Keratinocyte (primary cell): ENCODE data around the gene CCDC3.

ENCODE experiments used
- EZH2 ChIP-seq: IDR thresholded peaks from one replicate; pipeline ENCODE4 v1.6.1; 2012; ENCODE audit warnings: inconsistent platforms, mild to moderate bottlenecking, low read length, moderate library complexity
- TF ChIP-seq, protein P1 (sequence below), 3 experiments: IDR thresholded peaks in 1 of 3; conservative IDR thresholded peaks in 1 of 3; optimal IDR thresholded peaks in 1 of 3; 2 replicates in 2 of 3; 3 replicates in 1 of 3; pipeline versions ENCODE3 to v1.5.1; 2011; ENCODE audit warnings: low read length in 3 of 3, mild to moderate bottlenecking in 3 of 3, moderate library complexity in 2 of 3, control low read depth in 1 of 3, inconsistent platforms in 1 of 3; ENCODE audit not compliant: insufficient read depth in 2 of 3; ENCODE audit errors: extremely low read depth in 1 of 3

DNA sequence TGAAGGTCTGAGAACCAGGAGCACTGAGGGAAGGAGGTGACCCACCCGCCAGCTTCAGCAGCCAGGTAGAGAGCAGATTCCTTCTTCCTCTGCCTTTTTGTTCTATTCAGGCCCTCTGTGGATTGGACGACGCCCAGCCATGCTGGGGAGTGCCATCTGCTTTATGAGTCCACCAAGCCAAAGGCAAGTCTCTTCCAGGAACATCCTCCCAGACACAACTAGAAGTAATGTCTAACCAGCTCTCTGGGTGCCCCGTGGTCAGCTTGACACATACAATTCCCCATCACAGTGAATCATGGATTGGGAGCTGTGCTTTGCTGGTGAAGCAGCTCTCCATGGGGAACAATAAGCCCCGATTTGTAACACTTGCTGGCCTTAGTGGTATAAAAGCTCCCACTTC, 125.2 kb downstream of the CCDC3 start:
- TF ChIP-seq, protein P1, sequence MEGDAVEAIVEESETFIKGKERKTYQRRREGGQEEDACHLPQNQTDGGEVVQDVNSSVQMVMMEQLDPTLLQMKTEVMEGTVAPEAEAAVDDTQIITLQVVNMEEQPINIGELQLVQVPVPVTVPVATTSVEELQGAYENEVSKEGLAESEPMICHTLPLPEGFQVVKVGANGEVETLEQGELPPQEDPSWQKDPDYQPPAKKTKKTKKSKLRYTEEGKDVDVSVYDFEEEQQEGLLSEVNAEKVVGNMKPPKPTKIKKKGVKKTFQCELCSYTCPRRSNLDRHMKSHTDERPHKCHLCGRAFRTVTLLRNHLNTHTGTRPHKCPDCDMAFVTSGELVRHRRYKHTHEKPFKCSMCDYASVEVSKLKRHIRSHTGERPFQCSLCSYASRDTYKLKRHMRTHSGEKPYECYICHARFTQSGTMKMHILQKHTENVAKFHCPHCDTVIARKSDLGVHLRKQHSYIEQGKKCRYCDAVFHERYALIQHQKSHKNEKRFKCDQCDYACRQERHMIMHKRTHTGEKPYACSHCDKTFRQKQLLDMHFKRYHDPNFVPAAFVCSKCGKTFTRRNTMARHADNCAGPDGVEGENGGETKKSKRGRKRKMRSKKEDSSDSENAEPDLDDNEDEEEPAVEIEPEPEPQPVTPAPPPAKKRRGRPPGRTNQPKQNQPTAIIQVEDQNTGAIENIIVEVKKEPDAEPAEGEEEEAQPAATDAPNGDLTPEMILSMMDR (optimal IDR thresholded peaks at IDR 0.05 in 1 of 3, IDR thresholded peaks at IDR 0.05 in 1 of 3, conservative IDR thresholded peaks at IDR 0.05 in 1 of 3; ENCODE audit: extremely low read depth in 1 of 3, insufficient read depth in 2 of 3, low read length in 3 of 3), result no peak
- no peak for TF ChIP-seq EZH2
